Ascending aorta (tissue), 2 donors: ENCODE measurements around the gene SLC30A9. TPM values are rescaled to one million over a fixed set of nuclear protein-coding genes. Genes with fewer than 3 reads are reported as not detected.
A peak's percentile ranks its signal among the peaks of the same experiment; 100 is the strongest.

ENCODE experiments used
- DNase-seq, 2 donors: peaks; one replicate each; pipeline ENCODE4 v3.0.0-alpha.2; 2019; ENCODE audit warnings: low spot score in 2 of 2
- H3K27ac ChIP-seq, 2 donors: fragments of 200-600 bp; sonication (generic); one replicate each; pipeline ENCODE4 v1.5.1; 2016 to 2017; ENCODE audit warnings: mild to moderate bottlenecking in 1 of 2
- H3K27me3 ChIP-seq: fragments of 200-600 bp; sonication (generic); one replicate; pipeline ENCODE4 v1.5.1; 2017
- H3K36me3 ChIP-seq, 2 donors: fragments of 200-600 bp; sonication (generic); one replicate each; pipeline ENCODE4 v1.5.1; 2016
- H3K4me1 ChIP-seq, 2 donors: fragments of 200-600 bp; sonication (generic); one replicate each; pipeline ENCODE4 v1.5.1; 2016 to 2017; ENCODE audit warnings: mild to moderate bottlenecking in 1 of 2
- H3K4me3 ChIP-seq, 2 donors: fragments of 200-600 bp; sonication (generic); one replicate each; pipeline ENCODE4 v1.5.1; 2016 to 2017; ENCODE audit warnings: mild to moderate bottlenecking in 1 of 2
- H3K9me3 ChIP-seq, 2 donors: fragments of 200-600 bp; sonication (generic); one replicate each; pipeline ENCODE4 v1.5.1; 2016
- intact Hi-C: fragments of 100-400 bp; cut with DNase I; formaldehyde crosslinking; loops from one replicate; pipeline ENCODE4 v1.15.1; 2023
- total RNA-seq: library from RNA; depleted of rRNA; stranded (reverse); fragments of >200 nt; gene quantifications from one replicate; pipeline ENCODE4 v1.1.0, GENCODE V29; 2016
- TF ChIP-seq, protein P1 (sequence below), 3 experiments: fragments of 200-600 bp in 2 of 3; fragments of 450-650 bp in 1 of 3; sonication (generic) in 2 of 3; IDR thresholded peaks; one replicate each; pipeline ENCODE4 v1.5.1; 2016 to 2019; ENCODE audit warnings: antibody characterized with exemption in 3 of 3, mild to moderate bottlenecking in 1 of 3, moderate library complexity in 1 of 3

Gene SLC30A9
- total RNA-seq, 1 donor from 2014 or later: 41.0 TPM

DNA sequence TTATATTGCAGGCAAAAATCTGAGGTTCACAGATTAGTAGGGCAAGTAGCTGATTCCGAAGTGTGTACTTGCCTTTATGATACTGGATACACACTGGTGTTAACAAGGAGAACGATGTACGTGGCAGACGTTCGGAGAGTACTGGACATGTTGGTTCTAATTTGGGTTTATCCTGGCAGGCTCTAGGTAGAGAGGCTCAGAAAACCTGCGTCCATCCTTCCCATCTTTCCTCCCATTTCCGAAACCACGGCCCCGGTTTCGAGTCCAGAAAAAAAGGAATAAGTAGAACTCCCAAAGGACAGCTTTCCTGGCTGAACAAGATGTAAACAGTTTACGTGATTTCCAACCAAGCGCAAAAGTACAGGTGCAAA lies 351 bp upstream of the SLC30A9 start:
- no peaks in the 10 kb centered on the region for H3K27me3 ChIP-seq
- no peaks in the 10 kb centered on the region for H3K9me3 ChIP-seq
- TF ChIP-seq, protein P1, sequence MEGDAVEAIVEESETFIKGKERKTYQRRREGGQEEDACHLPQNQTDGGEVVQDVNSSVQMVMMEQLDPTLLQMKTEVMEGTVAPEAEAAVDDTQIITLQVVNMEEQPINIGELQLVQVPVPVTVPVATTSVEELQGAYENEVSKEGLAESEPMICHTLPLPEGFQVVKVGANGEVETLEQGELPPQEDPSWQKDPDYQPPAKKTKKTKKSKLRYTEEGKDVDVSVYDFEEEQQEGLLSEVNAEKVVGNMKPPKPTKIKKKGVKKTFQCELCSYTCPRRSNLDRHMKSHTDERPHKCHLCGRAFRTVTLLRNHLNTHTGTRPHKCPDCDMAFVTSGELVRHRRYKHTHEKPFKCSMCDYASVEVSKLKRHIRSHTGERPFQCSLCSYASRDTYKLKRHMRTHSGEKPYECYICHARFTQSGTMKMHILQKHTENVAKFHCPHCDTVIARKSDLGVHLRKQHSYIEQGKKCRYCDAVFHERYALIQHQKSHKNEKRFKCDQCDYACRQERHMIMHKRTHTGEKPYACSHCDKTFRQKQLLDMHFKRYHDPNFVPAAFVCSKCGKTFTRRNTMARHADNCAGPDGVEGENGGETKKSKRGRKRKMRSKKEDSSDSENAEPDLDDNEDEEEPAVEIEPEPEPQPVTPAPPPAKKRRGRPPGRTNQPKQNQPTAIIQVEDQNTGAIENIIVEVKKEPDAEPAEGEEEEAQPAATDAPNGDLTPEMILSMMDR (IDR thresholded peaks at IDR 0.05): no peak
- DNase-seq: no peak
- H3K4me1 ChIP-seq: peaks cover 7 to 17% of the 10 kb centered on the region in 2 donors
- intact Hi-C loops: loop anchor here (1.0 kb wide), 1 partner anchor 55 kb away; the partner anchor contains the start of gene TMEM33
- H3K4me3 ChIP-seq: peak overlapping the region; percentile 78 to 99
- H3K36me3 ChIP-seq: no peaks in the 10 kb centered on the region
- peak overlapping the region; percentile 81 to 93 for H3K27ac ChIP-seq

- TF ChIP-seq, protein P1 (IDR thresholded peaks at IDR 0.05): no peak
- intact Hi-C loops: no loop called here
- no peak for DNase-seq
Observed at GRCh38 chr4:41991916-41992767, 1.8 kb downstream of the SLC30A9 start.

GRCh38 chr4:41992967-41993857 lies 2.9 kb downstream of the SLC30A9 start:
- Histone ChIP-seq H3K9me3 (no peaks in the 10 kb centered on the region), H3K27ac (no peak overlapping the region), H3K36me3 (no peaks in the 10 kb centered on the region), H3K27me3 (no peaks in the 10 kb centered on the region), H3K4me3 (no peak overlapping the region), H3K4me1 (peaks cover 7 to 17% of the 10 kb centered on the region in 2 donors)
- TF ChIP-seq, protein P1 (IDR thresholded peaks at IDR 0.05): no peak
- no peak for DNase-seq
- intact Hi-C loops: no loop called here

More at GRCh38 chr4:41991916-41992767, 1.8 kb downstream of the SLC30A9 start:
- Histone ChIP-seq H3K9me3 (no peaks in the 10 kb centered on the region), H3K27me3 (no peaks in the 10 kb centered on the region), H3K4me1 (peaks cover 7 to 17% of the 10 kb centered on the region in 2 donors), H3K36me3 (no peaks in the 10 kb centered on the region), H3K4me3 (peak overlapping the region in 1 of 2 donors; percentile 78), H3K27ac (no peak overlapping the region)

- H3K27ac ChIP-seq: no peak overlapping the region
- intact Hi-C loops: no loop called here
- no peaks in the 10 kb centered on the region for H3K36me3 ChIP-seq
- no peak overlapping the region for H3K4me3 ChIP-seq
- peaks cover 7 to 13% of the 10 kb centered on the region in 2 donors for H3K4me1 ChIP-seq
- TF ChIP-seq, protein P1 (IDR thresholded peaks at IDR 0.05): no peak
- H3K9me3 ChIP-seq: no peaks in the 10 kb centered on the region
- no peak for DNase-seq
- no peaks in the 10 kb centered on the region for H3K27me3 ChIP-seq
Observed at GRCh38 chr4:41994461-41994985, 4.2 kb downstream of the SLC30A9 start.

GRCh38 chr4:41998019-41998418 lies 7.7 kb downstream of the SLC30A9 start:
- H3K9me3 ChIP-seq: no peaks in the 10 kb centered on the region
- H3K36me3 ChIP-seq: peaks cover 0 to 6% of the 10 kb centered on the region in 2 donors
- DNase-seq: no peak
- no peaks in the 10 kb centered on the region for H3K27me3 ChIP-seq
- no peaks in the 10 kb centered on the region for H3K4me1 ChIP-seq
- intact Hi-C loops: no loop called here
- H3K4me3 ChIP-seq: no peak overlapping the region
- no peak overlapping the region for H3K27ac ChIP-seq
- TF ChIP-seq, protein P1 (IDR thresholded peaks at IDR 0.05): no peak
